ENCODE results near the gene NR1H2.

Gene NR1H2

GRCh38 chr19:50406156-50406820 is 30.0 kb downstream of the NR1H2 start:
- no peak for DNase-seq

- DNase-seq, result no peak
Measured at GRCh38 chr19:50406829-50407228, 30.6 kb downstream of the NR1H2 start.

- DNase-seq, result no peak
Measured at GRCh38 chr19:50409347-50409746, 33.1 kb downstream of the NR1H2 start.

- no peak for DNase-seq
Measured at GRCh38 chr19:50410109-50410508, 33.9 kb downstream of the NR1H2 start.

GRCh38 chr19:50412419-50412818 is 36.2 kb downstream of the NR1H2 start:
- DNase-seq, result no peak

GRCh38 chr19:50413096-50413495 is 36.8 kb downstream of the NR1H2 start:
- no peak for DNase-seq

GRCh38 chr19:50413531-50413930 is 37.3 kb downstream of the NR1H2 start:
- no peak for DNase-seq

- peak; percentile 82 for DNase-seq
Measured at GRCh38 chr19:50414864-50415660, 38.8 kb downstream of the NR1H2 start.

GRCh38 chr19:50415661-50416033 is 39.4 kb downstream of the NR1H2 start:
- DNase-seq, result peak; percentile 89

GRCh38 chr19:50416034-50416977 is 40.0 kb downstream of the NR1H2 start:
- DNase-seq, result no peak

- DNase-seq, result peak; percentile 63
Measured at GRCh38 chr19:50417111-50418081, 41.1 kb downstream of the NR1H2 start.

- DNase-seq, result peak; percentile 72
Measured at GRCh38 chr19:50418176-50419021, 42.1 kb downstream of the NR1H2 start, which contains the start of gene SPIB. TSS of gene SPIB (plus strand) at chr19:50418938. CDS start at chr19:50418963, 25 bp downstream.

GRCh38 chr19:50419022-50419579 is 42.8 kb downstream of the NR1H2 start:
- no peak for DNase-seq

GRCh38 chr19:50419580-50420035 is 43.4 kb downstream of the NR1H2 start:
- DNase-seq, result peak; percentile 50

- no peak for DNase-seq
Measured at GRCh38 chr19:50420127-50420526, 43.9 kb downstream of the NR1H2 start.

GRCh38 chr19:50420808-50421207 is 44.6 kb downstream of the NR1H2 start:
- DNase-seq, result no peak

GRCh38 chr19:50422397-50423278 is 46.4 kb downstream of the NR1H2 start:
- no peak for DNase-seq

- no peak for DNase-seq
Measured at GRCh38 chr19:50423279-50424113, 47.2 kb downstream of the NR1H2 start.

Measured in CD4-positive, alpha-beta T cell treated with Interleukin-15 for 1 hour (primary cell).